CD4-positive, alpha-beta memory T cell (primary cell): ENCODE measurements around the gene KCTD6. TPM values are rescaled to one million over a fixed set of nuclear protein-coding genes. Genes with fewer than 3 reads are reported as not detected.

Source experiments
- CTCF ChIA-PET: fragments of 350-600 bp; sonication (Branson Sonifier 250); formaldehyde crosslinking; loops from one replicate; lab custom pipeline; 2021; ENCODE audit warnings: inconsistent platforms; ENCODE audit not compliant: partially characterized antibody; lab: Charles Lee
- POLR2A ChIA-PET: fragments of 350-600 bp; sonication (Branson Sonifier 250); formaldehyde crosslinking; loops from one replicate; lab custom pipeline; 2021; ENCODE audit not compliant: partially characterized antibody; lab: Charles Lee
- DNase-seq, 5 donors: peaks; one replicate each; pipeline versions ENCODE4 v3.0.0 to v3.0.0-alpha.2; 2020 to 2022; ENCODE audit warnings: mixed read lengths in 1 of 5
- H3K27ac ChIP-seq: one replicate; pipeline ENCODE4 v1.7.0; 2013; ENCODE audit warnings: low read depth, low read length
- H3K27me3 ChIP-seq: 2 replicates; pipeline ENCODE4 v1.7.0; 2013; ENCODE audit warnings: mild to moderate bottlenecking, low read length, moderate library complexity; ENCODE audit not compliant: insufficient read depth
- H3K36me3 ChIP-seq: 2 replicates; pipeline ENCODE4 v1.7.0; 2013; ENCODE audit warnings: mild to moderate bottlenecking, low read length, moderate library complexity; ENCODE audit not compliant: insufficient read depth
- H3K4me1 ChIP-seq: 2 replicates; pipeline ENCODE4 v1.7.0; 2013; ENCODE audit warnings: mild to moderate bottlenecking, low read length, moderate library complexity; ENCODE audit not compliant: insufficient read depth
- H3K4me3 ChIP-seq, 2 donors: one replicate each; pipeline ENCODE4 v1.7.0; 2013; ENCODE audit warnings: low read length in 2 of 2, mild to moderate bottlenecking in 1 of 2
- H3K9me3 ChIP-seq, 2 donors: one replicate each; pipeline ENCODE4 v1.7.0; 2013; ENCODE audit warnings: low read length in 2 of 2, control low read depth in 1 of 2; ENCODE audit not compliant: control insufficient read depth in 1 of 2
- H3K27ac Mint-ChIP-seq, 7 donors: one replicate each; pipeline ENCODE4 v1.8.0; 2020 to 2021; ENCODE audit warnings: mixed read lengths in 7 of 7, mild to moderate bottlenecking in 6 of 7, inconsistent platforms in 3 of 7, moderate library complexity in 3 of 7
- H3K27me3 Mint-ChIP-seq, 2 donors: one replicate each; pipeline ENCODE4 v1.8.0; 2020 to 2021; ENCODE audit warnings: mixed read lengths in 2 of 2
- H3K36me3 Mint-ChIP-seq, 2 donors: one replicate each; pipeline ENCODE4 v1.8.0; 2020 to 2021; ENCODE audit warnings: mixed read lengths in 2 of 2, inconsistent platforms in 1 of 2, mild to moderate bottlenecking in 1 of 2
- H3K4me1 Mint-ChIP-seq, 4 donors: one replicate each; pipeline ENCODE4 v1.8.0; 2020 to 2021; ENCODE audit warnings: mixed read lengths in 4 of 4, mild to moderate bottlenecking in 1 of 4
- H3K4me3 Mint-ChIP-seq, 8 donors: one replicate each; pipeline ENCODE4 v1.8.0; 2020 to 2021; ENCODE audit warnings: mixed read lengths in 8 of 8, mild to moderate bottlenecking in 7 of 8, moderate library complexity in 6 of 8, inconsistent platforms in 3 of 8
- H3K9me3 Mint-ChIP-seq, 8 donors: one replicate each; pipeline ENCODE4 v1.8.0; 2020 to 2021; ENCODE audit warnings: mixed read lengths in 8 of 8, mild to moderate bottlenecking in 5 of 8, inconsistent platforms in 3 of 8, moderate library complexity in 1 of 8
- intact Hi-C: fragments of 100-400 bp; cut with micrococcal nuclease; formaldehyde crosslinking; loops from one replicate; pipeline ENCODE4 v1.15.1; 2023
- polyA plus RNA-seq, 2 donors: library from polyadenylated mRNA; unstranded; fragments of 300-500 nt; fragmentation: Illumina TruSeq; gene quantifications; one replicate each; pipeline ENCODE4 v1.2.3, GENCODE V29; 2021
- total RNA-seq, 2 experiments: library from RNA; stranded (reverse); gene quantifications; one replicate each; pipeline ENCODE4 v1.2.3, GENCODE V29; 2021

Gene KCTD6
- total and polyA plus RNA-seq, 4 experiments from 2014 or later, result 6.8 to 15.3 (median 10.3) TPM

GRCh38 chr3:58551636-58552180 is 59.8 kb downstream of the KCTD6 start:
- Mint-ChIP-seq H3K4me1 (no peaks in the 10 kb centered on the region), H3K36me3 (no peaks in the 10 kb centered on the region), H3K9me3 (peaks cover 0 to 11% (median 6%) of the 10 kb centered on the region in 8 donors), H3K4me3 (no peak overlapping the region), H3K27ac (no peak overlapping the region), H3K27me3 (peaks cover 0 to 8% of the 10 kb centered on the region in 2 donors)
- POLR2A ChIA-PET, result no interaction called here
- Histone ChIP-seq H3K9me3 (no peaks in the 10 kb centered on the region), H3K4me3 (no peak overlapping the region), H3K27ac (no peak overlapping the region), H3K4me1 (no peaks in the 10 kb centered on the region), H3K36me3 (no peaks in the 10 kb centered on the region), H3K27me3 (no peaks in the 10 kb centered on the region)
- intact Hi-C loops, result no loop called here
- DNase-seq, result no peak
- CTCF ChIA-PET, result interaction anchor here (1.0 kb wide), 1 partner anchor 17 kb away, joined by 3 read pairs; no protein-coding TSS in a partner anchor

Other genes with a start within 250 kb of the KCTD6 start
- 10 to 100 TPM; 15.1 to 15.4 TPM for gene RPP14, start 185.9 kb upstream of the KCTD6 start, total RNA-seq
- 1 to 10 TPM; 6.1 to 6.3 TPM for gene RPP14, start 185.9 kb upstream of the KCTD6 start, polyA plus RNA-seq
- gene HTD2, start 185.6 kb upstream of the KCTD6 start, total RNA-seq, result 10 to 100 TPM in 1 of 2 experiments, 1 to 10 TPM in 1; 9.2 to 10.5 TPM
- 10 to 100 TPM; 25.1 to 28.8 TPM for gene HTD2, start 185.6 kb upstream of the KCTD6 start, polyA plus RNA-seq
- 10 to 100 TPM; 20.0 to 20.2 TPM for gene PXK, start 159.2 kb upstream of the KCTD6 start, total RNA-seq
- gene PXK, start 159.2 kb upstream of the KCTD6 start, polyA plus RNA-seq, result 10 to 100 TPM; 23.5 to 28.7 TPM
- gene PDHB, start 58.3 kb upstream of the KCTD6 start, total RNA-seq, result 10 to 100 TPM; 55.0 to 58.6 TPM
- gene PDHB, start 58.3 kb upstream of the KCTD6 start, polyA plus RNA-seq, result 100 to 1,000 TPM; 103 to 148 TPM
- not detected for gene ACOX2, start 45.1 kb downstream of the KCTD6 start, total RNA-seq
- gene ACOX2, start 45.1 kb downstream of the KCTD6 start, polyA plus RNA-seq, result not detected
- gene FAM107A, start 85.3 kb downstream of the KCTD6 start, total RNA-seq, result not detected
- gene FAM107A, start 85.3 kb downstream of the KCTD6 start, polyA plus RNA-seq, result not detected
- not detected for gene FAM3D, start 174.7 kb downstream of the KCTD6 start, total RNA-seq
- not detected for gene FAM3D, start 174.7 kb downstream of the KCTD6 start, polyA plus RNA-seq